ENCODE measurements around the gene ZNF576.
"Not testable (repeated sequence)": the region's sequence is repeated elsewhere in the genome, so short reads cannot be mapped to it uniquely, and the experiment has no call there.

Gene ZNF576

DNA sequence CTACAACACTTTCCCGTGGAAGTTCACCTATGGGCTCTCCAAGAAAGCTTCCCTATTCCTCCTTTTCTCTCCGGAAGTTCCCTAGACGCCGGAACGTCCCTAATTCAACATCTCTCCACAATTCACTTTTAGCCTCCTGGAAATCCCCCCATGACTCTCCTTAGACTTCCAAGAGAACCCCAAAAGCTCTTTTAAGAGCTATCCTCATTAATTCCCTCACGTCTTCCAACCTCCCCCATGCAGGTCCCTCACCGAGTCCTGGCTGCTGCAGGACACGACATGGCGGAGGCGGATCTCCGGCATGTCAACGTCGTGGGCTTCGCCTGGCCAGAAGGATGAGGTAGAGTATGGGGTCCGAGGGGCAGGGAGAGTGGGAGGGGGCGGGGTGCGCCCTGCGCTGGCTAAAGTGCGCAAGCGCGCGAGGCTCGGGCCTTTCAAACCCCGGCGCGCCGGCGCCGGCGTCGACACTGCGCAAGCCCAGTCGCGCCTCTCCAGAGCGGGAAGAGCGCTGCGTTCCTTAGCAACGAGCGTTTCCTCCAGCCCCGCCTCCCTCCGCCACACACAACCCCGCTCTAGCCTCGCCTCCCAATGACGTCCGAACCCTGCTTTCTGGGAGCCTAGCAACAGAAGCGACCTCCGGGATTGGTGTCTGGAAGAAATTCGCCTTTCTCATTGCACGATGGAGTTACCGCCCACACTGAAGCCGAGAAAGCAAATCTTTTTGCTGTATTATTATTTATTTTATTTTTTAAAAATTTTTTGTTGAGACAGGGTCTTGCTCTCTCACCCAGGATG, 21.0 kb upstream of the ZNF576 start, which contains the start of the genes PINLYP and XRCC1:
TSS of gene PINLYP (plus strand) at position 646 of the 795 bp plus-strand sequence. CDS start 1,391 bp downstream, outside the sequence.
TSS of gene XRCC1 (minus strand) at position 372 of the 795 bp plus-strand sequence. CDS start at position 303, 69 bp downstream.
- peak; percentile 88 to 97 for DNase-seq (ENCODE audit: low read depth in 2 of 2)

DNA sequence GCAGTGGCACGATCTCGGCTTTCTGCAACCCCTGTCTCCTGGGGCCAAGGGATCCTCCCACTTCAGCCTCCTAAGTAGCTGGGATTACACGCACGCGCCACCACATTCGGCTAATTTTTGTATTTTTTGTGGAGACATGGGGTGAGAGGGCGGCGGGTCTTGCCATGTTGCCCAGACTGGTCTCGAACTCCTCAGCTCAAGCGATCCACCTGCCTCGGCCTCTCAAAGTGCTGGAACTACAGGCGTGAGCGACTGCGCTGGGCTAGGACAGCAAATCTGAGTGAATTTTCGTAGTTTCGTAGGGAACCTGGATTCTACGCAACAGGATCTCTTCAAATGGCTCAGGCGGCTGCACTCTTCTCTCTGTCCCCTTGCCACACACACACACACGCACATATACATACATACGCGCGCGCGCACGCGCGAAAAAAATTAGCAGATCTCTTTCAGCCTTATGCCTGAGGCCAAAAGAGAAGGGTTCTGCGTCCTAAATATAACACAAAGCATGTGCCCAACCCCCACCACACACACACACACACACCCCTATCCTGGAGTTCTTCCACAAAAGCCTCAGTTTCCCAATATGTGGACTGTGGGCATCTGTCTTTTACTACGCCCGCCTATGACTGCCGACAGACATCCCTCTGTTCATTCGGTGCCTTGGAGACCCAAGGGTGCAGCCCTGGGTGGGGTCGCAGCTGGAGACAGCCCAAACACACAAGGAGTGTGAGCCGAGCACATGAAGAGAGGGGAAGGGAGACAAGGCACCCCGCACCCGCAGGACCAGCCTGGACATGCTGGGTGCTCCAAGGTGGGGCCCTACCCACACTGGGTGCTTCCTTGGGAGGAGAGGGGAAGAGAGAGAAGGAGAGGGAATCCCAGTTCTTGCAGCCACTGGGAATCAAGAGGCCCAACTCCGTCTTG, 20.2 kb upstream of the ZNF576 start:
- no peak for DNase-seq (ENCODE audit: low read depth in 2 of 2)

DNA sequence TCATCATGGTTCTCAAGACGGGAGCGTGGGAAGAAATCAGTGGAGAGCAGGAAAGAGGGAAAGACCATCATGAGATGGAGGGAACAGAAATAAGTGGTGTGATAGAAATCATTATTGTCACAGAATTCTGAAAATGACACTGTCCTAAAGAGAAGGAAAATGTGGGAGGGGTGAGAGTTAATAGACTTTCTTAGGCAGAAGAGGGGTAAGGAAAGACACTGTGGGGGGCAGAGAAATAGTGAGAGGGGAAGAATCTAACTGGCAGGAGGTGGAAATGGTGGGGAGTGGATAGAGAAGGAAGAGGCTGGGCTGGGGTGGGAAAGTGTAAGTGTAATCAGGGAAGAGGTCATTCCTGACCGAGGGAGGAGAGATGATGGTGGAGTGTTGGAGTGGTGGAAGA, 17.6 kb upstream of the ZNF576 start:
- DNase-seq (ENCODE audit: low read depth in 2 of 2) = no peak

DNA sequence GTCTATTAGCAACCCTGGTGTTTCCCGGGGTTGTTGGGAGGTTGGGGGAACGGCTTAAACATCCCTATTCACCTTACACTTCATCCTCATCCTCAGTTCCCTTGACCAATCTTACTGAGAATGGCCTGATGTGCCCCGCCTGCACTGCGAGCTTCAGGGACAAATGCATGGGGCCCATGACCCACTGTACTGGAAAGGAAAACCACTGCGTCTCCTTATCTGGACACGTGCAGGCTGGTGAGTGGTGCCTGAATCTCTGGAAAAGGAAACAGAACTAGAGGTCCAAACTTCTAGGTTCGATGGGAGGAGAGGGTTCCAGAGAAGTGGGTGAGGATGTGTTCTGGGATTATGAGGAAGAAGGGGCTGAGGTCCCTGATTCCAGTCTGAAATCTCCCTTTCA, 14.9 kb upstream of the ZNF576 start:
- no peak for DNase-seq (ENCODE audit: low read depth in 2 of 2)

DNA sequence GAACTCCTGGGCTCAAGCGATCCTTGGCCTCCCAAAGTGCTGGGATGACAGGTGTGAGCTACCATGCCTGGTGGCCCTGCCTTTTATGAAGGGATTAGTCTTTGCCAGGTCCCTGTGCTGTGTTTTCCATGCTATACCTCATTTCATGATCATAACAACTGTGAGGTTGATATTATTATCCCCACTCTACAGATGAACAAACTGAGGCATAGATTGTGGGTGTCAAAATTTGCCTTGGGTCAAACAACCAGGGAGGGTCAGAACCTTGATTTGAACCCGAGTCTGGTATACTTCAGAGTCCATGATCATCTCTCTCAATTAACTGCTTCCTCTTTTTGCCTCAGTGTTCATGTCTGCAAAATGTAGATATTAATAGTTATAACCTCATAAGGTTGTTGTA, 13.9 kb upstream of the ZNF576 start:
- no peak for DNase-seq (ENCODE audit: low read depth in 2 of 2)

DNA sequence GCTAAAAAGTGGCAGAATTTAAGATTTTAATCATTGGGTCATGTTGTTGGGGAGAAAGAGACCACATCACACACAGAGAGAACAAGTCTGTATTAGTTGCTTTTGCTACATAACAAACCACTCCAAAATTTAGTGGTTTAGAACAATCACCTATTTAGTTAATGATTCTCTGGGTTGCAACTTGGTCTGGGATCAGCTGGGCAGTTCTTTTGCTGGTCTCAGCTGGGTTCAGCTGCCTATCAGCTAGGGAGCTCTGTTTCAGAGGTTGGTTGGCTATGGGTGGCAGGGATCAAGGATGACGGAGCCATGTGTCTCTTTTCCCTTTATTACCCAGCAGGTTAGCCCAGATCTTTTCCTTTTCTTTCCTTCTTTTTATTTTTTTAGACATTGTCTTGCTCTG, 11.9 kb upstream of the ZNF576 start:
- DNase-seq (ENCODE audit: low read depth in 2 of 2) = no peak

DNA sequence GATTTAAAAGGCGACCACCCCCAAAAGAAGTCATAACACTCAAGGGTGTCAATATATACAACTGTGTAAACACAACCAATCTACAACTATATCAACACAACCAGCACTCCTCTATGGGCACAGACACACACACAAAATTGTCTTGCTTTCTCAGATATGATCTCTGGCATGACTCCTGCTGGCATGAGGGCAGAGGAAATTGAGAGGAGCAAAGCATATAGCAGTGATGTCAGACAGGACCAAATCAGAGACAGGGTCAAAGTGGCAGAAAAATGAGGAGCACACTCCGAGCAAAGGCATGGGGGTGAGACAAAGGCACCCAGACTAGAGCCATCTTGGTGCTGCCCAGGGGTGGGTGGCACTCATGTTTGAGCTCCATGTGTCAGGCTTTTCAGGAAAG, 10.0 kb upstream of the ZNF576 start:
- DNase-seq (ENCODE audit: low read depth in 2 of 2) = no peak

DNA sequence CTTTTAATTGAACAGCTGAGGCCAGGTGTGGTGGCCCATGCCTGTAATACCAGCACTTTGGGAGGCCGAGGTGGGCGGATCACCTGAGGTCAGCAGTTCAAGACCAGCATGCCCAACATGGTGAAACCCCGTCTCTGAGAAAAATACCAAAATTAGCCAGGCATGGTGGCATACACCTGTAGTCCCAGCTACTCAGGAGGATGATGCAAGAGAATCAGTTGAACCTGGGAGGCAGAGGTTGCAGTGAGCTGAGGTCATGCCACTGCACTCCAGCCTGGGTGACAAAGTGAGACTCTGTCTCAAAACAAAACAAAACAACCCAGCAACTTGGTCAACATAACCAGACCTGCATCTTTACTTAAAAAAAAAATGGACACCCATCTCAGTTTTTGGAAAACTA, 9.4 kb upstream of the ZNF576 start:
- not testable (repeated sequence) for DNase-seq (ENCODE audit: low read depth in 2 of 2)

DNA sequence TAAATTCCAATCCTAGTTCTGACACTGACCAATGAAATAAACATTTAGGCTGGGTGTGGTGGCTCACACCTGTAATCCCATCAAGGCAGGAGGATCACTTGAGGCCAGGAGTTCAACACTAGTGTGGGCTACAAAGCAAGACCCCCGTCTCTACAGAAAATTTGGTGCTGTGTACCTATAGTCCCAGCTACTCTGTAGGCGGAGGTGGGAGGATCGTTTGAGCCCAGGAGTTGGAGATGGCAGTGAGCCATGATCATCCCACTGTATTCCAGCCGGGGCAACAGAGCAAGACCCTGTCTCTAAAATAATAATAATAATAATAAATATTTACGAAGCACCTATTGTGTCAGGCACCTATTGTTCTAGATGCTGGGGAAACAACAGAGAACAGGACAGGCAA, 7.1 kb upstream of the ZNF576 start:
- DNase-seq (ENCODE audit: low read depth in 2 of 2) = no peak

DNA sequence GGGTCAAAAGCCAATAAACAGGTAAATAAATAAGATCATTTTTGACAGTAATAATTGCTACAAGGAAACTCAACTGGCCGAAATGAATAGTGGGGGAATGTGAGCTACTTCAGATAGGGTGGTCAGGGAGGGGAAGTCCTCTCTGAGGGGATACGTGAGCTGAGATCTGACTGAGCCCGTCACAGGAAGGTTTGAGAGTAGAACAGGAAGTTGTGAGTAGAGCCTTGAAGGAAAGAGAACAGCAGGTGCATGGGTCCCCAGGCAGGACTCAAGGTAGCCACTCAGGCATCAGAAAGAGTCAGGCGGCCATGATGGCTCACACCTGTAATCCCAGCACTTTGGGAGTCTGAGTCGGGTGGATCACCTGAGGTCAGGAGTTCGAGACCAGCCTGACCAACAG, 6.7 kb upstream of the ZNF576 start:
- DNase-seq (ENCODE audit: low read depth in 2 of 2) = no peak

DNA sequence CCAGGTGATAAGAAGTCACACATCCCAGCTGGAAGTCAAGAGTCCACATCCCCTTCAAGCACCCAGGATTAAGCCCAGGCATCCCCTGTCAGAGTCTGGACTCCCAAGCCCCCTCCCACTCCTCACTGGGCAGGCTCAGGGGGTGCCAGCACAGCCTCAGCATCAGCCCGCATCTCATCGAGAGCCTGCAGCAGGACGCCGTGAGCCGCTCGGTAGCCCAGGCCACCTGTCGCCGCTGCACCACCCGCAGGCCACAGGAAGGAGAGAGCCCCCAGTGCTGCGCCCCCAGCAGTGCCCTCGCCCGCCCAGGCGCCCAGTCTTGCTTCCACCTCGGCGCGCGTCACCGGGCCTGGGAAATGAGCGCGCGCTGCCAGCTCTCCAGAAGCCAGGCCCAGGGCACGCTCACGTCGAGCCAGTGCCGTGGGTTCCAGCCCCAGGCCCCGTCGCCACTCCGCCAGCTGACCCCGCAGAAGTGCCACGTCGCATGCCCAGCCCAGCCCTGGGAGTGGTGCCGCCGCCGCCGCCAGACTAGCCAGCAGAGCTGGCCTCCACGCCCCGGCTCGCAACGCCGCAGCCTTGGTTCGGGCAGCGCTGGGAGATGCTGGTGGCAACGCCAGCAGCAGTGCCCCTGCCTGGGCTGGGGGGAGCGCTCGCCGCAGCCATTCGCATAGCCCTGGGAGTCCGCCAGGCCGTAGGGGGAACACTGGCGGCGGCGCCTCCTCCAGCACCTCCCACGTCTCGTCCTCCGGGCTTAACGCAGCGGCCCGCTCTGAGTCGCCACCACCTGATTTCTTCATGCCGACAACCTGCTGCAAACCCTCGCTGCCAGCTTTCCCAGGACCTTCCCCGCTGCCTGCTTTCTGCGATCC, 4.3 kb upstream of the ZNF576 start:
- DNase-seq (ENCODE audit: low read depth in 2 of 2) = no peak

DNA sequence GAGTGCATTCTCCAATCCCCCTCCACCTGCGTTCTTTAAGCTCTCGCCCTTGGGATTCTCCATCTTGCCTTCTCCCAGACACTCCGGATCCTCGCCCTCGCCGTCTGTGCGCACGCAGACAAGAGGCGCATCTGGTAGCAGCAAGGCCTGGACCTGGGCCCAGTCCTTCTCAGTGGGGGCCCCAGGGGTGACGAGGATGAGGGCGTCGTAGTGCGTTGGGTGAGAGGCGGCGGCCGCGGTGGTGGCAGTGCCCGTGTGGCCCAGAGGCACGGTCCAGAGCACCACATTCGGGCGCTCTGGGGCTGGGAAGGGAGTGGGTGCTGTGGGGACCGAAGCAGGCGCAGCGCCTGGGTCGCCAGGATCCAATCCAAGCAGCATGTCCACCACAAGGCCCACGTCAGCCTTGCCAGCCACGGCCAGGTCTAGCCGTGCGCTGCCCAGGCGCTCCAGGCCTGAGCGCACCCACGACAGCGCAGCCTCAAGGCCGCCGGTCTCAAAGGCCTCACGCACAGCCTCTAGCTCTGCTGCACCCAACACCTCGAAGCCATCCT, 3.5 kb upstream of the ZNF576 start:
- no peak for DNase-seq (ENCODE audit: low read depth in 2 of 2)

DNA sequence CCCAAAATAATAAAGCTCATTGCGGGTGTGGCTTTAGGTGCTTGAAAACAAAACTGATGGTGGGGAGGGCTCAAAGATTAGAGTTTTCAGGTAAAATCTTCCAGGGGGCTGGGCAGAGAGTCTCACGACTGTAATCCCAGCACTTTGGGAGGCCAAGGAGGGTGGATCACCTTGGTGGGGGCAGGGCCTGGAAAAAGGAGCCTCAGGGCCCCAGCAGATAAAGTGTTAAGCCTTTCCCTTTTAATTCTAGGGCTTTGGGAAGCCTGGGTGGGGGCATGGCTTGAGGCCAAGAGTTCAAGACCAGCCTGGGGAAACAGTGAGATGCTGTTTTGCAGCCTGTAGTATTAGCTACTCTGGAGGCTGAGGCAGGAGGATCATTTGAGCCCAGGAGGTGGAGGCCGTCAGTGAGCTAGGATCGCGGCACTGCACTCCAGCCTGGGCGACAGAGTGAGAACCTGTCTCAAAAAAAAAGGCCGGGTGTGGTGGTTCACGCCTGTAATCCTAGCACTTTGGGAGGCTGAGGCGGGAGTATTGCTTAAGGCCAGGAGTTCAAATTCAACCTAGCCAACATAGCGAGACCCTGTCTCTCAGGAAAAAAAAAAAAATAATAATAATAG, 2.2 kb upstream of the ZNF576 start:
- DNase-seq (ENCODE audit: low read depth in 2 of 2) = no peak

DNA sequence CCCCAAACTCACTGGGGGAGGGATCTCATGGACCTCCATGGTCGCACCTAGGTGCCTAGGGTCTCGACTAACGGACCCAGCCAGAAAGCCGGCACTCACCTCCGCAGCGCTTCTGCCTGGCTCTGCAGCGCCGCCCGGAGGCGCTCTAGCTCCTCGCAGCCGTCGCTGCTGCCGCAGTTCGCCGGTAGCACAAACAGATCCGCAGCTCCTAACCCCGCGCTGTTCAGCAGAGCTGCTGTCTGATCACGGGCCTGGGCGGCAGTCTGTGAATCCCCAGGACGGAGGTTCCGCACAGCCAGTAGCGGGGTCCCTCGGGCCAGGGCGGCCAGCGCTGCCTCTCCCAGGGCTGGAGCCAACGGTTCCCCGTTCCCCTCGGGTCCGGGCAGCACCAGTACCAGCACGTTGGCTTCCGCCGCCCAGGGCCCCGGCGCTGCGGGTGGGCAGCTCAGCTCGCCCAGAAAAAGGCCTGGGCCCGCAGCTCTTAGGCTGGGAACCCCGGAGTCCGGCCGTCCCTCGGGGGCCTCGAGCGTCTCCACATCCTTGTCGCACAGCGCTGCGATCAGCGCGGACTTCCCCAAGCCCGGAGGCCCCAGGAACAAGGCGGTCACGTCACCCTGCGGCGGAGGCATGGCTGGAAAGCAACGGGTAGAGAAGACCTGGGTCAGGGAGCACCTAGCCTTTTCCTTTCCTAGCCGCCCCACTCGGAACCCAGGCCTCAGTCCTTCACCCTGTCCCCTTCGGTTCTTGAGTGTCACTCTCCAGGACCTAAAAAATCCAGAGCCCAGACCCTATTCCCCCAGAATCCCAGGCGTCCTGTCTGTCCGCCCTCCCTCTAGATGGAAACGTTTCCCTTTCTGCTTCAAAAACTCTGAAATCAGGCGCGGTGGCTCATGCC, 1.4 kb upstream of the ZNF576 start:
- DNase-seq (ENCODE audit: low read depth in 2 of 2) = peak; percentile 45 to 62

DNA sequence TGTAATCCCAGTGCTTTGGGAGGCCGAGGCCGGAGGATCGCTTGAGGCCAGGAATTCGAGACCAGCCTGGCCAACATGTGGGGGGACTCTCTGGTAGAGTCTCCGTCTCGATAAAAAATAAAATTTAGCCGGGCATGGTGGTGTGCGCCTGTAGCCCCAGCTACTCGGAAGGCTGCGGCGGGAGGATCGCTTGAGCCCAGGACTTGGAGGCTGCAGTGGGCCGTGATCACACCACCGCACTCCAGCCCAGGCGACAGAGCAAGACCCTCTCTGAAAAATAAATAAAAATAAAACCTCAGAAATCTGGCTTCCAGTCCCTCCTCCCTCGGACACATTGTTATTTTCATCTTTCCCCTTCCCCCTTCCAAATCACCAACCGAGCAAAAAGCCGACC, 793 bp upstream of the ZNF576 start:
- DNase-seq (ENCODE audit: low read depth in 2 of 2) = no peak

DNA sequence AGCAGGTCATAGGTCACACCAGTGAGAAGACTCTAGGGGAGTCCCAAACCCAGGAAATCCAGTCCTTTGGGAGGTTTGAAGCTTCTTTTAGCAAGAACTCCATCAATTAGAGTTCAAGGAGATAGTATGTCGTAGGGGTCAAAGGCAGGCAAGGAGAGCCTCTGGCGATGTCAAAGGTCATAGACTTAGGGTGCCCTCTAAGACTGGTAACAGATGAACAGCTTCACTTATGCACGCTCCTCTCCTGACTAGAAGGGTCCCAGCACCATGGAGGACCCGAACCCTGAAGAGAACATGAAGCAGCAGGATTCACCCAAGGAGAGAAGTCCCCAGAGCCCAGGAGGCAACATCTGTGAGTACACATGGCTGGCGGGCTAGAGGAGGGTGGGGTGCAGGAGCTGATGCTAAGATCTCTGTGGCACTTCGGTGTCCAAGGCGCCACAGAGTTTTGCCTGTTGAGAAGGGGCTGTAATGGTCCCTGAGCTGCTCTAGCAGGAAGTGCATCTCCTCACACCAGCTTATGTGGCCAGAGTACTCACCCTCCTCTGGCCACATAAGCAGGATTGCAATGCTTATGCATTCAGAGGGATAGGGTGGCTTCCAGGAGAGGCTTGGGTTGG, 557 bp downstream of the ZNF576 start:
- DNase-seq (ENCODE audit: low read depth in 2 of 2) = no peak

DNA sequence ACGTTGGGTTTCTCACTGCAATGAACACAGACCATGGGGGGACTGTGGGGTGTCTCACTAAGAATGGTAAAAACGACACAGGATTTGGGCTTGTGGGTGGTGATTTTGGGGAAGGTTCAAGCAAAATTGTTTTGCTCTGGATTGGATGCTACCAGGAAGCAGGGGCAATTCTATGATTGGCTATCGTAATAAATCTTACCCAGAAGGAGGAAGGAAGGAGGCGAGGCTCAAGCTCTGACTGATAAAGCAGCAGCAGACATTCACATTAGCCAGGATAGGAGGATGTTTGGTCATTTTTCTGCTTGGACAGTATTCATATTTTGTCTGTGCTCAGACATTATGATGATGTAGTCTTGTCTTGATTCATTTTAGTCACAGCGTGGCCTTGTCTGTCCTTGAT, 1.5 kb downstream of the ZNF576 start:
- DNase-seq (ENCODE audit: low read depth in 2 of 2) = no peak

DNA sequence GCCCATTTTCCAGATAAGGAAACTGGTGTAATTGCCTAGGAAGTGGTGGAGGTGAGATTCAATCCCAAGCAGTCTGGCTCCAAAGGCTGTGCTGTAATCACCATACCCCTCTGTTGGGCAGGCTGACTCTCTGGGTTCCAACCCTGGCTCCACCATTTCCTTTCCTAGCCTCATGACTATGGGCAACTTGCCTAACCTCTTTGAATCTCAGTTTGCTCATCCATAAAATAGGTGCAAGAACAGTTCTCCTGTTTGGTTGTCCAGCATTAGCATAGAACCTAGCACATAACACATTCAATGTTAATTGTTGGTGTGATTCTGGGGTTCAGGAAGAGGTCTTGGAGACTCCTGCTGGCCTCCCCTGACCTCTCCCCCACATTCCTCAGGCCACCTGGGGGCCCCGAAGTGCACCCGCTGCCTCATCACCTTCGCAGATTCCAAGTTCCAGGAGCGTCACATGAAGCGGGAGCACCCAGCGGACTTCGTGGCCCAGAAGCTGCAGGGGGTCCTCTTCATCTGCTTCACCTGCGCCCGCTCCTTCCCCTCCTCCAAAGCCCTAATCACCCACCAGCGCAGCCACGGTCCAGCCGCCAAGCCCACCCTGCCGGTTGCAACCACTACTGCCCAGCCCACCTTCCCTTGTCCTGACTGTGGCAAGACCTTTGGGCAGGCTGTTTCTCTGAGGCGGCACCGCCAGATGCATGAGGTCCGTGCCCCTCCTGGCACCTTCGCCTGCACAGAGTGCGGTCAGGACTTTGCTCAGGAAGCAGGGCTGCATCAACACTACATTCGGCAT, 2.2 kb downstream of the ZNF576 start:
- DNase-seq (ENCODE audit: low read depth in 2 of 2) = no peak
